Measurements from ENCODE around the gene SEMA3D.

SEMA3D gene

GRCh38 chr7:84981055-84981976 is 205.5 kb downstream of the SEMA3D start:
- TF ChIP-seq POLR2AphosphoS5 (IDR thresholded peaks at IDR 0.05; ENCODE audit: low read depth, low read length) (no peak), POU2F2 (IDR thresholded peaks at IDR 0.05; ENCODE audit: low read depth, low read length) (no peak), POLR2A (IDR thresholded peaks at IDR 0.05; ENCODE audit: low read depth, low read length) (no peak), TAF1 (IDR thresholded peaks at IDR 0.05; ENCODE audit: low read depth, low read length) (no peak), SPI1 (IDR thresholded peaks at IDR 0.05; ENCODE audit: low read depth, low read length) (no peak), PAX5 (IDR thresholded peaks at IDR 0.05; ENCODE audit: insufficient read depth, low read length, severe bottlenecking) (no peak)
- no peak for DNase-seq (ENCODE audit: insufficient read length, low spot score)
- no peak for FAIRE-seq

- FAIRE-seq (no peak), DNase-seq (ENCODE audit: insufficient read length, low spot score) (no peak)
- TF ChIP-seq TAF1 (IDR thresholded peaks at IDR 0.05; ENCODE audit: low read depth, low read length) (no peak), POLR2A (IDR thresholded peaks at IDR 0.05; ENCODE audit: low read depth, low read length) (no peak), POLR2AphosphoS5 (IDR thresholded peaks at IDR 0.05; ENCODE audit: low read depth, low read length) (no peak), POU2F2 (IDR thresholded peaks at IDR 0.05; ENCODE audit: low read depth, low read length) (no peak), SPI1 (IDR thresholded peaks at IDR 0.05; ENCODE audit: low read depth, low read length) (no peak), PAX5 (IDR thresholded peaks at IDR 0.05; ENCODE audit: insufficient read depth, low read length, severe bottlenecking) (no peak)
These were observed 211.2 kb downstream of the SEMA3D start for GRCh38 chr7:84975586-84976185.

- no peak for TF ChIP-seq PAX5 (IDR thresholded peaks at IDR 0.05; ENCODE audit: insufficient read depth, low read length, severe bottlenecking)
- no peak for DNase-seq (ENCODE audit: insufficient read length, low spot score)
- no peak for FAIRE-seq
These were observed 215.5 kb downstream of the SEMA3D start for GRCh38 chr7:84971360-84971759.

- DNase-seq (ENCODE audit: insufficient read length, low spot score), result no peak
- no peak for FAIRE-seq
These were observed 216.2 kb downstream of the SEMA3D start for GRCh38 chr7:84970670-84971069.

GRCh38 chr7:84953234-84953633 is 233.6 kb downstream of the SEMA3D start:
- DNase-seq (ENCODE audit: insufficient read length, low spot score) (no peak), FAIRE-seq (no peak)
- TF ChIP-seq POLR2A (IDR thresholded peaks at IDR 0.05; ENCODE audit: low read depth, low read length), result no peak
- TF ChIP-seq POU2F2 (IDR thresholded peaks at IDR 0.05; ENCODE audit: low read depth, low read length), result no peak
- TF ChIP-seq SPI1 (IDR thresholded peaks at IDR 0.05; ENCODE audit: low read depth, low read length), result no peak
- no peak for TF ChIP-seq PAX5 (IDR thresholded peaks at IDR 0.05; ENCODE audit: insufficient read depth, low read length, severe bottlenecking)
- no peak for TF ChIP-seq TAF1 (IDR thresholded peaks at IDR 0.05; ENCODE audit: low read depth, low read length)
- no peak for TF ChIP-seq POLR2AphosphoS5 (IDR thresholded peaks at IDR 0.05; ENCODE audit: low read depth, low read length)

More at GRCh38 chr7:84970670-84971069, 216.2 kb downstream of the SEMA3D start:
- no peak for TF ChIP-seq POLR2A (IDR thresholded peaks at IDR 0.05; ENCODE audit: low read depth, low read length)
- no peak for TF ChIP-seq POU2F2 (IDR thresholded peaks at IDR 0.05; ENCODE audit: low read depth, low read length)
- TF ChIP-seq PAX5 (IDR thresholded peaks at IDR 0.05; ENCODE audit: insufficient read depth, low read length, severe bottlenecking), result no peak
- no peak for TF ChIP-seq SPI1 (IDR thresholded peaks at IDR 0.05; ENCODE audit: low read depth, low read length)
- no peak for TF ChIP-seq POLR2AphosphoS5 (IDR thresholded peaks at IDR 0.05; ENCODE audit: low read depth, low read length)
- no peak for TF ChIP-seq TAF1 (IDR thresholded peaks at IDR 0.05; ENCODE audit: low read depth, low read length)

- FAIRE-seq (no peak), DNase-seq (ENCODE audit: insufficient read length, low spot score) (no peak)
These were observed 236.0 kb downstream of the SEMA3D start for GRCh38 chr7:84950836-84951235.

GRCh38 chr7:84949501-84949900 is 237.4 kb downstream of the SEMA3D start:
- TF ChIP-seq PAX5 (IDR thresholded peaks at IDR 0.05; ENCODE audit: insufficient read depth, low read length, severe bottlenecking), result no peak
- TF ChIP-seq POU2F2 (IDR thresholded peaks at IDR 0.05; ENCODE audit: low read depth, low read length), result no peak
- no peak for TF ChIP-seq TAF1 (IDR thresholded peaks at IDR 0.05; ENCODE audit: low read depth, low read length)
- TF ChIP-seq POLR2AphosphoS5 (IDR thresholded peaks at IDR 0.05; ENCODE audit: low read depth, low read length), result no peak
- TF ChIP-seq SPI1 (IDR thresholded peaks at IDR 0.05; ENCODE audit: low read depth, low read length), result no peak
- no peak for TF ChIP-seq POLR2A (IDR thresholded peaks at IDR 0.05; ENCODE audit: low read depth, low read length)
- FAIRE-seq, result no peak
- no peak for DNase-seq (ENCODE audit: insufficient read length, low spot score)

More at GRCh38 chr7:84950836-84951235, 236.0 kb downstream of the SEMA3D start:
- TF ChIP-seq SPI1 (IDR thresholded peaks at IDR 0.05; ENCODE audit: low read depth, low read length), result no peak
- no peak for TF ChIP-seq POLR2A (IDR thresholded peaks at IDR 0.05; ENCODE audit: low read depth, low read length)
- no peak for TF ChIP-seq POLR2AphosphoS5 (IDR thresholded peaks at IDR 0.05; ENCODE audit: low read depth, low read length)
- TF ChIP-seq TAF1 (IDR thresholded peaks at IDR 0.05; ENCODE audit: low read depth, low read length), result no peak
- TF ChIP-seq PAX5 (IDR thresholded peaks at IDR 0.05; ENCODE audit: insufficient read depth, low read length, severe bottlenecking), result no peak
- no peak for TF ChIP-seq POU2F2 (IDR thresholded peaks at IDR 0.05; ENCODE audit: low read depth, low read length)

GRCh38 chr7:84949067-84949466 is 237.8 kb downstream of the SEMA3D start:
- DNase-seq (ENCODE audit: insufficient read length, low spot score) (no peak), FAIRE-seq (no peak)
- TF ChIP-seq TAF1 (IDR thresholded peaks at IDR 0.05; ENCODE audit: low read depth, low read length) (no peak), SPI1 (IDR thresholded peaks at IDR 0.05; ENCODE audit: low read depth, low read length) (no peak), POLR2A (IDR thresholded peaks at IDR 0.05; ENCODE audit: low read depth, low read length) (no peak), POU2F2 (IDR thresholded peaks at IDR 0.05; ENCODE audit: low read depth, low read length) (no peak), PAX5 (IDR thresholded peaks at IDR 0.05; ENCODE audit: insufficient read depth, low read length, severe bottlenecking) (no peak), POLR2AphosphoS5 (IDR thresholded peaks at IDR 0.05; ENCODE audit: low read depth, low read length) (no peak)

- FAIRE-seq, result no peak
- DNase-seq (ENCODE audit: insufficient read length, low spot score), result no peak
- TF ChIP-seq SPI1 (IDR thresholded peaks at IDR 0.05; ENCODE audit: low read depth, low read length), result no peak
- no peak for TF ChIP-seq POLR2AphosphoS5 (IDR thresholded peaks at IDR 0.05; ENCODE audit: low read depth, low read length)
- TF ChIP-seq POLR2A (IDR thresholded peaks at IDR 0.05; ENCODE audit: low read depth, low read length), result no peak
- TF ChIP-seq POU2F2 (IDR thresholded peaks at IDR 0.05; ENCODE audit: low read depth, low read length), result no peak
- no peak for TF ChIP-seq PAX5 (IDR thresholded peaks at IDR 0.05; ENCODE audit: insufficient read depth, low read length, severe bottlenecking)
- TF ChIP-seq TAF1 (IDR thresholded peaks at IDR 0.05; ENCODE audit: low read depth, low read length), result no peak
These were observed 238.2 kb downstream of the SEMA3D start for GRCh38 chr7:84948634-84949033.

Data from GM12891 (cell line).